Fibroblast of lung (primary cell): ENCODE results near the gene DDA1. TPM values are rescaled to one million over a fixed set of nuclear protein-coding genes. Genes with fewer than 3 reads are reported as not detected.

Source experiments
- DNase-seq, 2 donors: peaks; one replicate each; pipeline versions ENCODE4 v3.0.0 to v3.0.0-alpha.2; 2010; ENCODE audit warnings: low read depth in 2 of 2
- H2AFZ ChIP-seq: 2 replicates; pipeline ENCODE4 v1.5.1; 2012; ENCODE audit warnings: low read length, control low read depth, inconsistent platforms
- H3K27ac ChIP-seq: 2 replicates; pipeline ENCODE4 v1.5.1; 2011; ENCODE audit warnings: low read length, control low read depth; ENCODE audit not compliant: insufficient read depth
- H3K27me3 ChIP-seq: 2 replicates; pipeline ENCODE4 v1.5.1; 2011; ENCODE audit warnings: mild to moderate bottlenecking, low read length; ENCODE audit not compliant: control insufficient read depth, insufficient read depth
- H3K36me3 ChIP-seq: 2 replicates; pipeline ENCODE4 v1.5.1; 2011; ENCODE audit warnings: low read length; ENCODE audit not compliant: control insufficient read depth, insufficient read depth
- H3K4me1 ChIP-seq: 2 replicates; pipeline ENCODE4 v1.5.1; 2011; ENCODE audit warnings: low read length; ENCODE audit not compliant: control insufficient read depth, insufficient read depth; ENCODE audit errors: extremely low read depth
- H3K4me2 ChIP-seq: 2 replicates; pipeline ENCODE4 v1.5.1; 2011; ENCODE audit warnings: low read length, control low read depth; ENCODE audit not compliant: insufficient read depth; ENCODE audit errors: extremely low read depth
- H3K4me3 ChIP-seq, 4 experiments: fragments of 200-600 bp in 1 of 4; sonication (generic) in 1 of 4; replicated peaks in 1 of 4; 2 replicates each; pipeline ENCODE4 v1.5.1; 2011 to 2016; ENCODE audit warnings: low read length in 4 of 4, low read depth in 3 of 4, mild to moderate bottlenecking in 3 of 4, control low read depth in 2 of 4, inconsistent platforms in 1 of 4, mixed read lengths in 1 of 4; ENCODE audit not compliant: insufficient read depth in 1 of 4; ENCODE audit errors: control extremely low read depth in 1 of 4
- H3K79me2 ChIP-seq: 2 replicates; pipeline ENCODE4 v1.5.1; 2012; ENCODE audit warnings: mild to moderate bottlenecking, low read length, inconsistent platforms; ENCODE audit not compliant: control insufficient read depth, insufficient read depth
- H3K9ac ChIP-seq: 2 replicates; pipeline ENCODE4 v1.5.1; 2011; ENCODE audit warnings: mild to moderate bottlenecking, low read length, control low read depth; ENCODE audit not compliant: insufficient read depth
- H3K9me3 ChIP-seq: 2 replicates; pipeline ENCODE4 v1.5.1; 2012; ENCODE audit warnings: low read depth, low read length; ENCODE audit not compliant: control insufficient read depth, insufficient read depth
- H4K20me1 ChIP-seq: 2 replicates; pipeline ENCODE4 v1.5.1; 2011; ENCODE audit warnings: low read length; ENCODE audit not compliant: control insufficient read depth, insufficient read depth; ENCODE audit errors: extremely low read depth
- CTCF ChIP-seq, 2 donors: IDR thresholded peaks in 1 of 2; conservative IDR thresholded peaks in 1 of 2; 1 replicate in 1 of 2; 2 replicates in 1 of 2; pipeline ENCODE4 v1.5.1; 2011 to 2012; ENCODE audit warnings: low read length in 2 of 2, control low read depth in 1 of 2, inconsistent platforms in 1 of 2, low read depth in 1 of 2, mild to moderate bottlenecking in 1 of 2
- EZH2 ChIP-seq: IDR thresholded peaks from 2 replicates; pipeline ENCODE4 v1.5.1; 2012; ENCODE audit warnings: low read length, control low read depth, mild to moderate bottlenecking; ENCODE audit errors: missing control alignments
- polyA plus RNA-seq, 2 donors: library from polyadenylated mRNA; depleted of rRNA in 1 of 2; stranded (reverse) in 1 of 2; unstranded in 1 of 2; fragments of >200 nt; gene quantifications; 2 replicates each; pipeline ENCODE4 v1.2.1, GENCODE V29; 2011 to 2012; ENCODE audit warnings: missing spikeins in 1 of 2
- total RNA-seq: library from RNA; depleted of rRNA; stranded (reverse); fragments of >200 nt; gene quantifications from 2 replicates; pipeline ENCODE4 v1.2.1, GENCODE V29; 2014

Gene DDA1
- total and polyA plus RNA-seq, 2 donors (not counting 1 experiment from before 2014, with no cell fraction given), result 17.7 to 42.6 TPM

DNA sequence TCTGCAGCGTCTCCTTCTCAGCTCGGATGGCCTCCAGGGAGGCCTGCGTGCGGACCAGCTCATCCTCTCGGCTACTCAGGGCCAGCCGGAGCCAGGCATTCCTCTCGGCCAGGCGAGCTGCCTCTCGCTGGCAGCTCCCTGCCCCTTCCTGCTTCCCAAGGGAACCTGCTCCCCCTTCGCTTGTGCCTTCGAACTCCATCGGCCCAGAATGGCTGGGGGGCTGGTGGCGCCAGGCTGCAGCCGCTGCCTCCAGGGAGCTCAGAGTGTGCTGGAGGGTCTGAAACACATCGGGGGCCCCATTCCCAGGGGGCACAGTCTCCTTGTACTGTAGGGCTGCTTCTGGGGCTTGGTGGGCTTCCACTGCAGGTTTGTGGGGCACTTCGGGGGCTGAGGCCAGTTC lies 46.8 kb upstream of the DDA1 start:
- DNase-seq, result no peak
- no peak overlapping the region for H2AFZ ChIP-seq
- no peak overlapping the region for H3K27ac ChIP-seq
- no peaks in the 10 kb centered on the region for H3K27me3 ChIP-seq
- no peaks in the 10 kb centered on the region for H3K4me1 ChIP-seq
- H3K36me3 ChIP-seq, result no peaks in the 10 kb centered on the region
- no peaks in the 10 kb centered on the region for H3K79me2 ChIP-seq
- no peak overlapping the region for H3K9ac ChIP-seq
- no peaks in the 10 kb centered on the region for H3K9me3 ChIP-seq
- no peaks in the 10 kb centered on the region for H4K20me1 ChIP-seq
- TF ChIP-seq EZH2 (no peak), CTCF (conservative IDR thresholded peaks at IDR 0.05 in 1 of 2, IDR thresholded peaks at IDR 0.05 in 1 of 2; ENCODE audit: low read depth in 1 of 2, low read length in 2 of 2) (no peak)
- H3K4me2 ChIP-seq, result no peak overlapping the region
- no peak overlapping the region for H3K4me3 ChIP-seq

DNA sequence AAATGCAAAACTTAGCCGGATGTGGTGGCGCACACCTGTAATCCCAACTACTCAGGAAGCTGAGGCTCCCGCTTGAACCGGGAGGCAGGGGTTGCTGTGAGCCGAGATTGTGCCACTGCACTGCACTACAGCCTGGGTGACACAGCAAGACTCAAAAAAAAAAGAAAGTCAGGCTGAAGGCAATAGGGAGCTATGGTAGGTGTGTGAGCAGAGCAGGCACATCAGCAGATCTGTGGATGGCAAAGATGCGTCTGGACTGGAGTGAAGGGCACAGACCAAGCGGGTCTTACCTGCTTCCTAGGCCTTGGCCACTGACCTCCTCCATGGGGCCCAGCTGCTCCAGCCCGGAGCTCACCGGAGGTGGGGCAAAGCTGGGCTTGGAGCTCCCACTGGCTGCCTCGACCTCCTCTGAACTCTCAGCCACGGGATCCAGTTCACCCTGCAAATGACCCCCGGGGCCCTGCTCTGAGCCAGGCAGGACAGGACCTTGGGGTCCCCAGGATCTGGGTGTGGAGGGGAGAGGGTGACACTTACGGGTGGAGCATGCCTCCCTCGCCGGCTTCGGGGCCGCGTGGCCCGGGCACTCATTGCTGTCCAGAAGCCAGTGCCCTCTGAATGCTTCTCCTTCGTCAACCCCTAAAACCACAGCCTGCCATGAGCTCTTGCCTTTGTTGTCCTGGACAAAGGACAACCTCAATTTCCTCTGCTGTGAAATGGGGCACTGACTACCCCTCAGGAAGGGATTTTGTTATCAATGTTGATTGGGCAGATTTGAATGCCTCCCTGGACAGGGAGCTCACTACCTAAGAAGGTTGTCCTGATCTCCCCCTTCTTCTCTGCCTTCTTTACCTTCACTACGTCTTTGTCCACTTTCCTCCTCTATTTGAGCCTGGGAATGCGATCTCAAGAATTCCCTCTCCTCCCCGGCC lies 45.4 kb upstream of the DDA1 start:
- no peaks in the 10 kb centered on the region for H3K4me1 ChIP-seq
- H3K4me3 ChIP-seq, result no peak overlapping the region
- no peak for TF ChIP-seq EZH2
- no peak for TF ChIP-seq CTCF (conservative IDR thresholded peaks at IDR 0.05 in 1 of 2, IDR thresholded peaks at IDR 0.05 in 1 of 2; ENCODE audit: low read depth in 1 of 2, low read length in 2 of 2)
- no peak overlapping the region for H3K4me2 ChIP-seq
- H3K36me3 ChIP-seq, result peaks cover 3% of the 10 kb centered on the region
- H4K20me1 ChIP-seq, result no peaks in the 10 kb centered on the region
- H2AFZ ChIP-seq, result no peak overlapping the region
- no peaks in the 10 kb centered on the region for H3K27me3 ChIP-seq
- no peak for DNase-seq
- H3K79me2 ChIP-seq, result peaks cover 5% of the 10 kb centered on the region
- no peaks in the 10 kb centered on the region for H3K9me3 ChIP-seq
- H3K9ac ChIP-seq, result no peak overlapping the region
- no peak overlapping the region for H3K27ac ChIP-seq

DNA sequence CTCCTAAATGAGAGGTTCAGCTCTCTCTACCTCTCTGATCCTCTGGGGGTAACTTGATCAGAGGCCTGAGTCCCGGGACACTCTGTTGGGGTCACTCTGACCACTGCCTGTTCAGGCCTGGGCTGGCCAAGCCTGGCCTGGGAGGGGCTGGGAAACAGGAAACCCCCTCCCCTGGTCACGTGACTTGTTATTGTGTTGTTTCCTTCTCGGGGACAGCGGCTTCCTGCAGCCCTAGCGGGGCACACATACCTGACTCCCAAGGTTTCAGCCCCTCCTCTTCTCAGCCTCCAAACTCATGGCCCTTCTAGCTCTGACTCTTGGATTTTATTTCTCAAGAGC lies 44.8 kb upstream of the DDA1 start, which contains the start of gene USHBP1:
Gene USHBP1 (minus strand): TSS at position 105 of the 339 bp plus-strand sequence. CDS start 446 bp downstream, outside the sequence.
- peaks cover 5% of the 10 kb centered on the region for H3K79me2 ChIP-seq

More for the DNA sequence above, 44.8 kb upstream of the DDA1 start, which contains the start of gene USHBP1:
- H4K20me1 ChIP-seq, result no peaks in the 10 kb centered on the region
- H3K4me1 ChIP-seq, result no peaks in the 10 kb centered on the region
- DNase-seq, result no peak
- no peak within 1 kb of the TSS for H3K9ac ChIP-seq
- no peak within 1 kb of the TSS for H3K27ac ChIP-seq
- peaks cover 4% of the 10 kb centered on the region for H3K36me3 ChIP-seq
- H3K27me3 ChIP-seq, result no peaks in the 10 kb centered on the region
- no peak within 1 kb of the TSS for H3K4me2 ChIP-seq
- TF ChIP-seq EZH2 (no peak), CTCF (conservative IDR thresholded peaks at IDR 0.05 in 1 of 2, IDR thresholded peaks at IDR 0.05 in 1 of 2; ENCODE audit: low read depth in 1 of 2, low read length in 2 of 2) (no peak)
- H2AFZ ChIP-seq, result no peak within 1 kb of the TSS
- H3K9me3 ChIP-seq, result no peaks in the 10 kb centered on the region
- no peak within 1 kb of the TSS for H3K4me3 ChIP-seq
